Hindlimb muscle (tissue), 1 donor: Measurements from ENCODE around the gene OR51A4. TPM values are rescaled to one million over a fixed set of nuclear protein-coding genes. Genes with fewer than 3 reads are reported as not detected.
"Not testable (repeated sequence)": the region's sequence is repeated elsewhere in the genome, so short reads cannot be mapped to it uniquely, and the experiment has no call there.

Experiments
- DNase-seq: peaks from one replicate; pipeline ENCODE4 v3.0.0-alpha.2; 2013
- polyA plus RNA-seq: library from polyadenylated mRNA; unstranded; fragments of 120-200 nt; gene quantifications from one replicate; pipeline ENCODE4 v1.2.1, GENCODE V29; 2013; ENCODE audit not compliant: insufficient read length

OR51A4 gene
- 0.13 TPM for polyA plus RNA-seq

- no peak for DNase-seq
These were observed at the start of gene OR51A4 for GRCh38 chr11:4947505-4947904. TSS of gene OR51A4 (minus strand) at chr11:4947605. CDS start at chr11:4947100, 505 bp downstream.

- no peak for DNase-seq
These were observed 47.1 kb upstream of the OR51A4 start, which contains the start of gene OR51L1 for GRCh38 chr11:4994551-4994950. TSS of gene OR51L1 (plus strand) at chr11:4994851. CDS start at chr11:4998983, 4,132 bp downstream.

GRCh38 chr11:4991060-4991459 is 43.7 kb upstream of the OR51A4 start:
- no peak for DNase-seq

DNA sequence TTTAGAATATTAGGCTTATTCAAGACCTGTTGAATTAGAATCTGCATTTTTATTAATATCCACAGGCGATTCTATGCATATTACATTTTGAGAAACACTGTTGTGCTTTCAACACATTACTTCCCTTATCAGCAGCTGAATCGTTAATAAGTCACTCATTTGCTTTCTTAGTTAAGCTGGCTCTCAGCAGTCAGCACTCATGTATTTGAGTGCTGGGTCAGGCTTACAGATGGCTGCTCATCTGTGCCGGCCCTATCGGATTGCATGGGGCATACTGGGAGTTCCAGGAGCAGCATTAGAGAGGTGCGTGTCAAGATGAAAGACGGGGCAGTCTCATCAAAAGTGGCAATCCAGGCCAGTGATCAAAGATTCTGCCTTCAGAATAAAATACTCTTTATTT is 36.4 kb upstream of the OR51A4 start:
- DNase-seq: no peak

GRCh38 chr11:4982678-4983077 is 35.3 kb upstream of the OR51A4 start:
- DNase-seq: no peak

DNA sequence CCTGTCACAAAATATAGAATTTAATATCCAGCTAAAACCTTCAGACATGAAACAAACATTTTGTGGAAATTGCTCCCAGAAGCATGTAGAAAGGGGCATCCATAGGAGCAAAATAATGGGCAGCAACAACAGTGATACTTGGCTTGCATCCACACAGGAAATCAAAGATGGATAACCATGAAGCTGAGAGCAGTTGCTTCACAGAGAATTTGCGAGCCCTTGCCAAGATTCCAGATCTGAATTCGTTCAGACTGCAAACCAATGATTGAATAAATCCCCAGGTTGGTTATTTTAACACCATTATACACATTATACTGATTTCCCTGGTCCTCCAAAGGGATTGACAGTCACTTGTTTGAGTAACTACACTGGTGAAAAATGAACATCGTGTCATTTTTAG is 31.6 kb upstream of the OR51A4 start:
- DNase-seq: peak; percentile 15

- no peak for DNase-seq
These were observed 28.0 kb upstream of the OR51A4 start for GRCh38 chr11:4975436-4975835.

- peak; percentile 40 for DNase-seq
These were observed 15.4 kb upstream of the OR51A4 start for GRCh38 chr11:4962816-4963215.

GRCh38 chr11:4960877-4961276 is 13.5 kb upstream of the OR51A4 start:
- no peak for DNase-seq

DNA sequence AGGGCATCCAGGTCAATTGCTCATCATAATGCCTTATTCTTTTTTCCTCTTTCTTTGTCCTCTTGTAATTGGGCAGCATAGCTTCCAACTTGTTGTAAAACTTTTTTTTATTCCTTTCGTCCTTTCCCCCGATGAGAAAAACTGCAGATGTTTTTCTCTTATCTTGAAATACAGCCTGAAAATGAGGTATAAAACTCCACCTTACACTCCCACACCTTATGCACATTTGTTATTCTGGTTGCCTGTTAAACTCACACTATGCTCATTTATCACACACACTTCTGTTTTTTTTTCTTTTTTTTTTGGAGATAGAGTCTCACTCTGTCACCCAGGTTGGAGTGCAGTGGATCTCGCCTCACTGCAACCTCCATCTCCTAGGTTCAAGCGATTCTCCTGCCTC is 10.0 kb upstream of the OR51A4 start:
- no peak for DNase-seq

GRCh38 chr11:4955613-4956012 is 8.2 kb upstream of the OR51A4 start, which contains the start of gene OR51A2:
TSS of gene OR51A2 (minus strand) at chr11:4955713. CDS start at chr11:4955713, 0 bp downstream.
- not testable (repeated sequence) for DNase-seq

DNA sequence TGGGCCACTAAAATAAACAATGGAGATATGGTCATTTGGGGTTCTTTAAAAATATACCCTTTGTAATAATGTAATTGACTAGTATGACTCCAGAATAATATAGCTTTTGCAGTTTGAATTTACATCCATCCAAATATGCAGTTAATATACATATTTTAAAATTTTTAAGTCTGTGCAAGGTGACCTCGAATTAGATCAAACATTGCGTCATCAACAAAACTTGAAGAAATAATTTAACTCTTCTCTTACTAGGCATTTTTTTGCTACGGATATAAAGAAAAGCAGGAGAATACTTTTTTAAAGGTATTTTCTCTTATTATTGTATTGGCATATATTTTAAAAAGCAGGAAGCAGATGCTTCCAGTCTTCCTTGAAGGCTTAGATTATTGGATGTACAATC is 10.7 kb downstream of the OR51A4 start:
- no peak for DNase-seq

DNA sequence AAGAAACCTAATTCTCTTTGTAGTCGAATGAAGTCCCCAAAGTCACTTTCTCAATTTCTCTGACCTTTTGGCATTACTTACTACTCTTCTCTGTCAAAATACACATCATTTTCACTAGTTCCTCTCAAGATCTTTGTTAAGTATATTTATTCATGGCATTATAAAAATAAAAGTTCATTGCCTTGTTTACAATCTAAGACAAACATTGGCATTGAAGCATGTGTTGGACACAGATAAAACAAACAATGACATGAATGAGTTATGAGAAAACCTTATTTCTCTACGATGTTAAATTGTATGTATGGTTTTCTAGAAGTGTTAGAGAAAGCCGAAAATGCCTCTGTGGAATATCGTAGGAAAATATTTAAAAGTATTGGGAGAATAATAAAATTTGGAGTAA is 14.7 kb downstream of the OR51A4 start:
- DNase-seq: no peak

- DNase-seq: no peak
These were observed 20.8 kb downstream of the OR51A4 start for GRCh38 chr11:4926608-4927007.

DNA sequence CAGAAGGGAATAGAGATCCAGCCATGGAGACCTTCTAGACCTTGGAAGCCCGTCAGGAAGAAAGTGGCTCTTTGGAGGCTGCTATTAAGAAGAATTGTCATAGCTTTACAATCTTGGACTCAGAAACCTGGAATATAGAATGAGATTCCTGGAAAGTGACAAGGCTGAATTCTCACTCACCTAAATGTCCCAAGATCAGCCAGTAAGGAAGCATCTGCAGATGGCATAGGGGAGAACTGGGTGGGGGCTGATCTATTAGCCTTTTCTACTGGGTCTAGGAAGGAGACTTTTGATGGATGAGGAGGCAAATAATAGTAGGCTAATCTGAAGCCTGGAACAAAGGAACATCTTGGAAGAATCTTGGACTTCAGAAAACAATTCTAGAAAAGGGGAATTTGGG is 23.2 kb downstream of the OR51A4 start, which contains the start of gene OR51G1:
Gene OR51G1, minus strand, starts transcription at position 101 of the 400 bp plus-strand sequence. Its CDS starts 0 bp downstream, at position 101.
- DNase-seq: no peak

GRCh38 chr11:4922304-4922703 is 25.1 kb downstream of the OR51A4 start:
- no peak for DNase-seq

DNA sequence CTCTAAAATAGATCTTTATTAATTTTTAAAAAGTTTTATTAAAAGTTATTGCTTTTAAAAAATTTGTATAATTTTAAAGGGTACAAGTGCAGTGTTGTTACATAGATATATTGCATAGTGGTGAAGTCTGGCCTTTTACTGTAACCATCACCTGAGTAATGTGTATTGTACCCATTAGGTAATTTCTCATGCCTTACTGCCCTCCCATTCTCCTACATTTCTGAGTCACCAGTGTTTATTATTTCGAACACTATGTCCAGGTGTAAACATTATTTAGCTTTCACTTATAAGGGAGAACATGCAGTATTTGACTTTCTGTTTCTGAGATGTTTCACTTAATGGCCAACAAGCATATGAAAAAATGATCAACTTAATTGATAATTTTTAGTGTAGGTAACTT is 25.6 kb downstream of the OR51A4 start:
- no peak for DNase-seq

DNA sequence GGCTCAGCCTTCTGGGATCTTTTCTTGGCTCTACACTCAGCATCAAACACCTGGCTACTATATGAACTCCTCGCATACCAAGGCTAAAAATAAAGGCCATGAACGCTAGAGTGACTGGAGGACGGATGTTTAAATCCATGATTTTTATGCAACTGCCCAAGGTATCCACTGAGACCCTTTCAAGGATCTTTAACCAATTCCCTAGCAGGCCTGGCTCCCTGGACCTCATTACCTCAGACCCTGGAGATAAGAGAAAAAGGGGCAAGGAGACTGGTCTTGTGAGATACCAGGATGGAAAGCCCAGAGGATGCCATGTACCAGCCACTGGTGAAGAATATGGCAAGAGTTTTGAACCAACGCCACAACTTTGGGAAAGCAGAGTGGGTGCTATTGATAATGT is 28.2 kb downstream of the OR51A4 start, which contains the start of gene OR51G2:
Gene OR51G2, minus strand, starts transcription at position 101 of the 400 bp plus-strand sequence. CDS start 3,687 bp downstream, outside the sequence.
- no peak for DNase-seq

GRCh38 chr11:4916581-4916980 is 30.8 kb downstream of the OR51A4 start:
- DNase-seq: no peak

- no peak for DNase-seq
These were observed 43.9 kb downstream of the OR51A4 start, which contains the start of gene OR51A7 for GRCh38 chr11:4903484-4903883. TSS of gene OR51A7 (plus strand) at chr11:4903783. CDS start at chr11:4907370, 3,587 bp downstream.
